ENCODE data around the gene OBP2A.

OBP2A gene

GRCh38 chr9:135514342-135515082, 31.4 kb upstream of the OBP2A start:
- TF ChIP-seq FOXP2 (optimal IDR thresholded peaks at IDR 0.05; ENCODE audit: borderline replicate concordance, extremely low read depth, extremely low read length, insufficient read depth) (no peak), REST (IDR thresholded peaks at IDR 0.05; ENCODE audit: insufficient read depth in 1 of 2, low read depth in 2 of 2, low read length in 2 of 2) (no peak), SIN3A (IDR thresholded peaks at IDR 0.05; ENCODE audit: borderline replicate concordance, insufficient read depth, low read length) (no peak), TAF1 (IDR thresholded peaks at IDR 0.05; ENCODE audit: borderline replicate concordance, insufficient read depth, low read length) (no peak), POLR2AphosphoS5 (IDR thresholded peaks at IDR 0.05; ENCODE audit: low read depth, low read length) (no peak)

- TF ChIP-seq FOXP2 (optimal IDR thresholded peaks at IDR 0.05; ENCODE audit: borderline replicate concordance, extremely low read depth, extremely low read length, insufficient read depth) (no peak), TAF1 (IDR thresholded peaks at IDR 0.05; ENCODE audit: borderline replicate concordance, insufficient read depth, low read length) (no peak), POLR2AphosphoS5 (IDR thresholded peaks at IDR 0.05; ENCODE audit: low read depth, low read length) (no peak), SIN3A (IDR thresholded peaks at IDR 0.05; ENCODE audit: borderline replicate concordance, insufficient read depth, low read length) (no peak), REST (IDR thresholded peaks at IDR 0.05; ENCODE audit: insufficient read depth in 1 of 2, low read depth in 2 of 2, low read length in 2 of 2) (no peak)
These were observed 30.6 kb upstream of the OBP2A start for GRCh38 chr9:135515083-135515951.

- TF ChIP-seq POLR2AphosphoS5 (IDR thresholded peaks at IDR 0.05; ENCODE audit: low read depth, low read length) (no peak), REST (IDR thresholded peaks at IDR 0.05; ENCODE audit: insufficient read depth in 1 of 2, low read depth in 2 of 2, low read length in 2 of 2) (no peak), TAF1 (IDR thresholded peaks at IDR 0.05; ENCODE audit: borderline replicate concordance, insufficient read depth, low read length) (no peak), FOXP2 (optimal IDR thresholded peaks at IDR 0.05; ENCODE audit: borderline replicate concordance, extremely low read depth, extremely low read length, insufficient read depth) (no peak), SIN3A (IDR thresholded peaks at IDR 0.05; ENCODE audit: borderline replicate concordance, insufficient read depth, low read length) (no peak)
These were observed 29.6 kb upstream of the OBP2A start for GRCh38 chr9:135516132-135516860.

- TF ChIP-seq SIN3A (IDR thresholded peaks at IDR 0.05; ENCODE audit: borderline replicate concordance, insufficient read depth, low read length) (no peak), REST (IDR thresholded peaks at IDR 0.05; ENCODE audit: insufficient read depth in 1 of 2, low read depth in 2 of 2, low read length in 2 of 2) (no peak), TAF1 (IDR thresholded peaks at IDR 0.05; ENCODE audit: borderline replicate concordance, insufficient read depth, low read length) (no peak), FOXP2 (optimal IDR thresholded peaks at IDR 0.05; ENCODE audit: borderline replicate concordance, extremely low read depth, extremely low read length, insufficient read depth) (no peak), POLR2AphosphoS5 (IDR thresholded peaks at IDR 0.05; ENCODE audit: low read depth, low read length) (no peak)
These were observed 28.5 kb upstream of the OBP2A start for GRCh38 chr9:135517407-135517822.

Data from PFSK-1 (cell line).